ENCODE results near the gene CTNNA3.

DNA sequence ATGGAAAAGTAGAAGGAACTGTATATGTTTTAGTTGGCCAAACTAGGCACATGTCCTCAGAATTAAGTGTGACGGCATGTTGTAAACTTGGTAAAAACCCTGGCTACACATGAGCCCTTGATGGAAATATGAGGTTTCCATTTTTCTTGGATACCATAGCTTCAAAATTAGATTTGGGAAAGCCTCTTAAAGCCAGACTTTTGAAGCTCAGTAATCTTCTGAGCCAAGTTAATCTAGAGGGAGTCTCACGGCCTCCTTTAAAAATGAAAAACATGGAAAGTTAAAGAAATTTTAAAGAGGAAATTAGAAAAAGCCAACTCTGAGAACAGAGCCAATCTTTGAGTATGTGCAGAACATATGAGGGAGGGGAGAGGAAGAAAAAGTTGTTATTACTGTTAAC is 376.0 kb downstream of the CTNNA3 start:
- TF ChIP-seq, protein P1, sequence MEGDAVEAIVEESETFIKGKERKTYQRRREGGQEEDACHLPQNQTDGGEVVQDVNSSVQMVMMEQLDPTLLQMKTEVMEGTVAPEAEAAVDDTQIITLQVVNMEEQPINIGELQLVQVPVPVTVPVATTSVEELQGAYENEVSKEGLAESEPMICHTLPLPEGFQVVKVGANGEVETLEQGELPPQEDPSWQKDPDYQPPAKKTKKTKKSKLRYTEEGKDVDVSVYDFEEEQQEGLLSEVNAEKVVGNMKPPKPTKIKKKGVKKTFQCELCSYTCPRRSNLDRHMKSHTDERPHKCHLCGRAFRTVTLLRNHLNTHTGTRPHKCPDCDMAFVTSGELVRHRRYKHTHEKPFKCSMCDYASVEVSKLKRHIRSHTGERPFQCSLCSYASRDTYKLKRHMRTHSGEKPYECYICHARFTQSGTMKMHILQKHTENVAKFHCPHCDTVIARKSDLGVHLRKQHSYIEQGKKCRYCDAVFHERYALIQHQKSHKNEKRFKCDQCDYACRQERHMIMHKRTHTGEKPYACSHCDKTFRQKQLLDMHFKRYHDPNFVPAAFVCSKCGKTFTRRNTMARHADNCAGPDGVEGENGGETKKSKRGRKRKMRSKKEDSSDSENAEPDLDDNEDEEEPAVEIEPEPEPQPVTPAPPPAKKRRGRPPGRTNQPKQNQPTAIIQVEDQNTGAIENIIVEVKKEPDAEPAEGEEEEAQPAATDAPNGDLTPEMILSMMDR (conservative IDR thresholded peaks at IDR 0.05 in 1 of 2, IDR thresholded peaks at IDR 0.05 in 1 of 2; ENCODE audit: extremely low read depth in 1 of 2, insufficient read depth in 1 of 2, low read depth in 1 of 2, low read length in 2 of 2): no peak
- no peak for TF ChIP-seq EZH2 (IDR thresholded peaks at IDR 0.05; ENCODE audit: borderline replicate concordance, low read length)

All from mammary epithelial cell (primary cell).